ENCODE data around the gene ECI1. TPM values are rescaled to one million over a fixed set of nuclear protein-coding genes. Genes with fewer than 3 reads are reported as not detected.

Gene ECI1
- total RNA-seq, 2 donors from 2014 or later = 58.9 to 102 TPM

DNA sequence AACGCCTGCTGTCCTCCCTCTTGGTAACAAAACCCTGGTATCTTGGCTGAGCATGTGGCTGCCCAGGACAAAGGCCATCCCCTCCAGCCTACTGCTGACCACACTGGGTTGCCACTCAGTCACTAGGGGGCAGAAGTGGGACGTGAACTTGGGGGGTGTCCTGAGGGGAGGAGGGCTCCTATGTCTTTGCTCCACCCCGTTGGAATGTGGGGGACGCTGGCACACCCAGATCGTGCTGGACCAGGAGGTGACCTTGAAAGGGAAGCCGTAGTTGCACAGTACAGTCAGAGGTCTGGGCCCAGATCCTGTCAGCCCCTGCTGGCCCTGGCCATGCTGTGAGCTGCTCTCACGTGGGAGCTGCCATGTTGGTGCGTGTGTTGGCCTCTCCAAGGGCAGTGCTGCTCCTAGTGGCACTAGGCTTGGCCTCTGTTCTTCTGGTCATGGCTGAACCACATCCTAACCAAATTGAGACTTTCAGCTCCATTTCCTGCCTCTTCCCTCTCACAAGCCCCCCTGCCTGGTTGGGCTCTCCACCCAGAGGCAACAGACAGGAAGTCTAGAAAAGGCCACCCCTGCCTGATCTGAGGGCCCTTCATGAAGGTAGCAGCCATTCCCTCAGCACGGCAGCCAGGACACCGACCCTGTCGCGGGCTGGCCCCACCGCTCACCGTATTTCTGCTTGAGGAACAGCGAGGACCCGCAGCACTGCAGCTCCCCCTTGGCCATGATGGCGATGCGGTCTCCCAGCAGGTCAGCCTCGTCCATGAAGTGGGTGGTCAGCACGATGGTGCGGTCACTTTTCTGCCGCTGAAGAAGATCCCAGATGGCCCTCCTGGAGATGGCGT lies 45.5 kb upstream of the ECI1 start:
- H3K4me1 ChIP-seq = no peaks in the 10 kb centered on the region
- no peak for TF ChIP-seq POLR2A (IDR thresholded peaks at IDR 0.05)
- TF ChIP-seq, protein P1, sequence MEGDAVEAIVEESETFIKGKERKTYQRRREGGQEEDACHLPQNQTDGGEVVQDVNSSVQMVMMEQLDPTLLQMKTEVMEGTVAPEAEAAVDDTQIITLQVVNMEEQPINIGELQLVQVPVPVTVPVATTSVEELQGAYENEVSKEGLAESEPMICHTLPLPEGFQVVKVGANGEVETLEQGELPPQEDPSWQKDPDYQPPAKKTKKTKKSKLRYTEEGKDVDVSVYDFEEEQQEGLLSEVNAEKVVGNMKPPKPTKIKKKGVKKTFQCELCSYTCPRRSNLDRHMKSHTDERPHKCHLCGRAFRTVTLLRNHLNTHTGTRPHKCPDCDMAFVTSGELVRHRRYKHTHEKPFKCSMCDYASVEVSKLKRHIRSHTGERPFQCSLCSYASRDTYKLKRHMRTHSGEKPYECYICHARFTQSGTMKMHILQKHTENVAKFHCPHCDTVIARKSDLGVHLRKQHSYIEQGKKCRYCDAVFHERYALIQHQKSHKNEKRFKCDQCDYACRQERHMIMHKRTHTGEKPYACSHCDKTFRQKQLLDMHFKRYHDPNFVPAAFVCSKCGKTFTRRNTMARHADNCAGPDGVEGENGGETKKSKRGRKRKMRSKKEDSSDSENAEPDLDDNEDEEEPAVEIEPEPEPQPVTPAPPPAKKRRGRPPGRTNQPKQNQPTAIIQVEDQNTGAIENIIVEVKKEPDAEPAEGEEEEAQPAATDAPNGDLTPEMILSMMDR (IDR thresholded peaks at IDR 0.05) = peak in 6 of 7 experiments; percentile 35 to 72 (median 59)
- 72 to 75% methylated on average over 14 to 23 of the region's 23 CpGs for WGBS, 2 donors
- DNase-seq (peak; percentile 49 to 68 (median 64)), ATAC-seq (peak; percentile 70)
- H3K4me3 ChIP-seq = no peak overlapping the region
- H3K27ac ChIP-seq = no peak overlapping the region
- H3K36me3 ChIP-seq (replicated peaks in 1 of 2; ENCODE audit: insufficient read depth in 1 of 2, low read depth in 2 of 2) = no peaks in the 10 kb centered on the region
- H3K27me3 ChIP-seq = no peaks in the 10 kb centered on the region
- H3K9me3 ChIP-seq = no peaks in the 10 kb centered on the region
- intact Hi-C loops (cut with DNase I) = no loop called here

GRCh38 chr16:2295056-2295798 lies 43.8 kb upstream of the ECI1 start:
- no peak overlapping the region for H3K27ac ChIP-seq
- H3K27me3 ChIP-seq = no peaks in the 10 kb centered on the region
- H3K9me3 ChIP-seq = no peaks in the 10 kb centered on the region
- WGBS, 2 donors = 89 to 90% methylated on average over 9 to 21 of the region's 21 CpGs
- ATAC-seq (no peak), DNase-seq (no peak)
- intact Hi-C loops (cut with DNase I) = no loop called here
- no peak for TF ChIP-seq POLR2A (IDR thresholded peaks at IDR 0.05)
- TF ChIP-seq, protein P1 (IDR thresholded peaks at IDR 0.05) = no peak
- H3K4me3 ChIP-seq = no peak overlapping the region
- no peaks in the 10 kb centered on the region for H3K4me1 ChIP-seq
- H3K36me3 ChIP-seq (replicated peaks in 1 of 2; ENCODE audit: insufficient read depth in 1 of 2, low read depth in 2 of 2) = peaks cover 0 to 4% of the 10 kb centered on the region in 2 donors

DNA sequence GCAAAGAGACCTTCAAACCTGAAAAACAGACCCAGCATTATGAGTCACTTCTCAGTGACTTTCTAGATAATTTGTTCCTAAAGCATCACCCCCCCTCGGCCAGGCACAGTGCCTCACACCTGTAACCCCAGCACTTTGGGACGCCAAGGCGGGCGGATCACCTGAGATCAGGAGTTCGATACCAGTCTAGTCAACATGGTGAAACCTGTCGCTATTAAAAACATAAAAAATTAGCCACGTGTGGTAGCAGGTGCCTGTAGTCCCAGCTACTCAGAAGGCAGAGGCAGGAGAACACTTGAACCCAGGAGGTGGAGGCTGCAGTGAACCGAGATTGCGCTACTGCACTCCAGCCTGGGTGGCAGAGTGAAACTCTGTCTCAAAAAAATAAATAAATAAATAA lies 40.8 kb upstream of the ECI1 start:
- H3K36me3 ChIP-seq (replicated peaks in 1 of 2; ENCODE audit: insufficient read depth in 1 of 2, low read depth in 2 of 2) = peaks cover 0 to 4% of the 10 kb centered on the region in 2 donors
- H3K4me1 ChIP-seq = no peaks in the 10 kb centered on the region
- 89 to 91% methylated on average over 9 of the region's 9 CpGs for WGBS, 2 donors
- H3K27me3 ChIP-seq = no peaks in the 10 kb centered on the region
- H3K27ac ChIP-seq = no peak overlapping the region
- ATAC-seq (no peak), DNase-seq (no peak)
- no peak for TF ChIP-seq POLR2A (IDR thresholded peaks at IDR 0.05)
- TF ChIP-seq, protein P1 (IDR thresholded peaks at IDR 0.05) = no peak
- no peaks in the 10 kb centered on the region for H3K9me3 ChIP-seq
- intact Hi-C loops (cut with DNase I) = no loop called here
- no peak overlapping the region for H3K4me3 ChIP-seq

DNA sequence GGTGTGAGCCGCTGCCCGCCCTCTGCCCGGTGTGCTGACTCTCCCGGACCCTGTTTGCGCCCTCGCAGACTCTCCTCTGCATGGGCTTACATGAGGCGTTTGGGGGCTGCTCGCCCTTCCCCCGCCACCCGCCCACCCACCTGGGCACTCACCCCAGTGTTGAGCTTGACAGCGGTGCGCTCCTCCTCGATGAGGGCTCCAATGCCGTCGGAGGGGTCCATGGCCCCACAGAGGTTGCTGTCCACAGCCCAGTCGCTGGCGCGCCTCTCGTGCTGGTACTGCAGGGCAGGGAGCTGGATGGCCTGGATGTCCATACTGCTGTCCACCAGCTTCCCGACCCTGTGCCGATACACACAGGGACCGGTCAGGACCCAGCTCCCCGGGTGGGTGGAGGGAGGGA lies 37.9 kb upstream of the ECI1 start:
- WGBS, 2 donors = 88 to 97% methylated on average over 14 to 17 of the region's 23 CpGs
- intact Hi-C loops (cut with DNase I) = no loop called here
- no peak for ATAC-seq

More for the DNA sequence above, 37.9 kb upstream of the ECI1 start:
- TF ChIP-seq, protein P1 (IDR thresholded peaks at IDR 0.05) = no peak
- TF ChIP-seq POLR2A (IDR thresholded peaks at IDR 0.05) = no peak
- Histone ChIP-seq H3K9me3 (no peaks in the 10 kb centered on the region), H3K4me3 (no peak overlapping the region), H3K27ac (no peak overlapping the region), H3K4me1 (no peaks in the 10 kb centered on the region), H3K27me3 (no peaks in the 10 kb centered on the region), H3K36me3 (replicated peaks in 1 of 2; ENCODE audit: insufficient read depth in 1 of 2, low read depth in 2 of 2) (peaks cover 0 to 6% of the 10 kb centered on the region in 2 donors)
- DNase-seq = no peak

Measured in body of pancreas (tissue), 4 donors.